Activated CD4-positive, alpha-beta T cell treated with anti-CD3 and anti-CD28 coated beads, Interleukin-2, Interleukin-6, amounts not matched to agents 100 ng/mL and 50 ng/mL, durations not matched to agents 16 hours and 8 hours (primary cell): ENCODE data around the gene COL15A1.

Experiments
- DNase-seq: peaks from one replicate; pipeline ENCODE4 v3.0.0-alpha.2; 2020

The COL15A1 gene

GRCh38 chr9:98917746-98918487 lies 25.8 kb upstream of the COL15A1 start:
- no peak for DNase-seq

GRCh38 chr9:98921732-98922131 lies 22.0 kb upstream of the COL15A1 start:
- no peak for DNase-seq

- DNase-seq, result no peak
Measured at GRCh38 chr9:98922721-98923435, 20.8 kb upstream of the COL15A1 start.

GRCh38 chr9:98923451-98924123 lies 20.1 kb upstream of the COL15A1 start:
- DNase-seq, result no peak

GRCh38 chr9:98924946-98925820 lies 18.5 kb upstream of the COL15A1 start:
- DNase-seq, result no peak

- DNase-seq, result no peak
Measured at GRCh38 chr9:98925956-98926355, 17.8 kb upstream of the COL15A1 start.

GRCh38 chr9:98927724-98928123 lies 16.0 kb upstream of the COL15A1 start:
- DNase-seq, result no peak

- DNase-seq, result no peak
Measured at GRCh38 chr9:98929071-98929470, 14.6 kb upstream of the COL15A1 start.

GRCh38 chr9:98929895-98930341 lies 13.8 kb upstream of the COL15A1 start:
- no peak for DNase-seq

- DNase-seq, result no peak
Measured at GRCh38 chr9:98930792-98931191, 12.9 kb upstream of the COL15A1 start.

GRCh38 chr9:98931600-98932389 lies 11.9 kb upstream of the COL15A1 start:
- DNase-seq, result no peak

- no peak for DNase-seq
Measured at GRCh38 chr9:98933185-98933584, 10.5 kb upstream of the COL15A1 start.

GRCh38 chr9:98933890-98934289 lies 9.8 kb upstream of the COL15A1 start:
- DNase-seq, result no peak

- DNase-seq, result no peak
Measured at GRCh38 chr9:98935071-98935505, 8.6 kb upstream of the COL15A1 start.

- no peak for DNase-seq
Measured at GRCh38 chr9:98940276-98940675, 3.4 kb upstream of the COL15A1 start.

GRCh38 chr9:98941946-98942523 lies 1.7 kb upstream of the COL15A1 start:
- no peak for DNase-seq

GRCh38 chr9:98942906-98943681 lies 613 bp upstream of the COL15A1 start:
- no peak for DNase-seq

GRCh38 chr9:98944057-98944733 lies 488 bp downstream of the COL15A1 start:
- DNase-seq, result no peak

- DNase-seq, result no peak
Measured at GRCh38 chr9:98944734-98945074, 997 bp downstream of the COL15A1 start.

- no peak for DNase-seq
Measured at GRCh38 chr9:98949565-98949964, 5.9 kb downstream of the COL15A1 start.
